CD4-positive, alpha-beta T cell treated with Interleukin-1 beta for 1 hour (primary cell): ENCODE results near the gene CCDC17.
A peak's percentile ranks its signal among the peaks of the same experiment; 100 is the strongest.
"Not testable (repeated sequence)": the region's sequence is repeated elsewhere in the genome, so short reads cannot be mapped to it uniquely, and the experiment has no call there.

Source experiments
- DNase-seq, 2 donors: peaks; one replicate each; pipeline ENCODE4 v3.0.0-alpha.2; 2020 to 2022

The CCDC17 gene

GRCh38 chr1:45621501-45621836 lies 2.4 kb downstream of the CCDC17 start:
- no peak for DNase-seq

DNA sequence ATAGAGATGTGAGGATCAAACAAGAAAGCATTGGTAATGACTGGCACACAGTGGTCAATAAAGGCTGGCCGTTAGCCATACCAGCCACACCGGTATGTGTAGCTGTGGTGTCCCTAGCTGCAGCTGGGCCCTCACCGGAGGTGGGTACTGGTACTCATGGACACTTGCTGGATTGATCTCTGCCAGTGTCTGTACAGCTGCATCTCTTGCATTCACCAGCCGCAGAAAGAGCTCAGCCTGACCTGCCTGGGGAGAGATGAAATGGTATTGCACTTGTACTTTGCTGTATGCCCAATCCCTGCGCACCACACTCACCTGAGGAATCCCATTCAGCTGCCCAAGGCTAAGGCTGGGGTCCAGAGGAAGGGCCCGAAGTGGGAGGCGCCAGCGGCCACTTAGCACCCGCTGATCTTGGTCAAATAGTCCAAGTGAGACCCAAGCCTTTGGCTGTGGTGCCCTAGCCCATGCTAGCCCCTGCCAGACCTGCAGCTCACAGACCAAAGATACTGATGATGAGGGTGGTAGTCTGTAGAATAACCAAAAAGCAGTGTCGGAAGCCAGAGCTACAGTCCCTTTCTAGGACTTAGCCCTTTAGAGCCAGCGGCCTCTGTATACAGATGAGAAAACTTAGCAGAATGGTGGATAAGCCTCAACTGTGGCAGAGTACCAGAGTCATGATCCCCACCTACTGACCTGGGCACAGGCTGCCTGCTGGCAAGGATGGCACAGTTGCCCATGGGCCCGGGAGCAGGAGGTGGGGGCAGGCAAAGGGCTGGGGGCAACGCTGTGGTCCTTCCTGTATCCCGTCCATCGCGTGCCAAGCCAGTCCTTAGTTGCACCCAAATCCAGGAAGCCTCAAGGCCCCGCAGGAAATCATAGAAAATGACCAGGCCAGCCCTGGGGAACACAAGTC lies 3.0 kb downstream of the CCDC17 start:
- DNase-seq: no peak

DNA sequence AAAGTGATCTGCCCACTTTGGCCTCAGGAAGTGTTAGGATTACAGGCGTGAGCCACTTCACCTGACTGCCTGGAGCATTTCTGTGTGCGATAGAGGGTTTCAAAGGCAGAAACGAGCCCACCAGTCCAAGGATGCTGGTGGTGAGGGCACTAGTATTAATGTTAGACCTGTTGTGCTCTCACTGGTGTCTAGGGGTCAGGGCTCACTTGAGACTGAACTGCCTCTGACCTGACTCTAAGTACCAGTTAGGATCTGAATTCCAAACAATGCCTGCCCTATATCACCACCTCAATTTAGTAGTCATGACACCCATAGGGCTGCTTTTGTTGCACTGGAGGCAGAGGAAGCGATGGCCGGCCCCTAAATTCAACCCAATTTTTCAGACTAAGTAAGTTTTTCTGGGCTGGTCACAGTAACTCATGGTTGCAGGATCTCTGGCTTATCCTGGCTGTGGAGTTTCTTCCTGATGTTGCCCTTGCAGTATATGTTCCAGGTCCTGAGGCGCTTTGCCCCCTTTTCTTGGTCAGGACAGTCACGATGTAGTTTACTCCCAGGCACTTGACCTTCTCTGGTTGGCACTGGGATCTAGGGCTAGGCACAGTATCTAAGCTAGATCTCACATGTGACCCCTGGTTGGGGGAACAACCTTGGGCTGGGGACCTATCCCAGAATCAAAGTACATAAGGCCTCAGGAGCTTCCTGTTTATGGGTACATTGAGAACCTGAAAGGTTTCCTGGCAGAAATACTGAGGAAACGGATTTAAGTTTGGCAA lies 4.5 kb downstream of the CCDC17 start:
- no peak for DNase-seq

DNA sequence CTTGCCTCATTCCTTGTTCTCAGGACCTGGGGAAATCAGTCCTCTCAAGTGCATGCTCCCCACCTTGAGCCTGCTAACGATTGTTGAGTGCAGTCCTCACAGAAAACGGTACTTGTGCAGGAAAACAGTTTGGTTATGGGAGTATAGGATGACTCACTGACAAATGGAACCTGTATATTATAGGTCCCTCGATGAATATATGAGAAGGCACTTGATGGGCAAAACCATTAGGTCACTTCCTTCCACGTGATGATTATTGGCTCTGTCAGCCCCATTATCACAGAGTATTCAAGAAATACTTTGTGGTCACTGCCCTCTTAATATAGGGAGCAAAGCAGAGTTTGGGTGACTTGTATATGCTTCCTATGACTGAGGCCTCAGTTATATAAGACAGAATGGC lies 6.2 kb downstream of the CCDC17 start:
- no peak for DNase-seq

DNA sequence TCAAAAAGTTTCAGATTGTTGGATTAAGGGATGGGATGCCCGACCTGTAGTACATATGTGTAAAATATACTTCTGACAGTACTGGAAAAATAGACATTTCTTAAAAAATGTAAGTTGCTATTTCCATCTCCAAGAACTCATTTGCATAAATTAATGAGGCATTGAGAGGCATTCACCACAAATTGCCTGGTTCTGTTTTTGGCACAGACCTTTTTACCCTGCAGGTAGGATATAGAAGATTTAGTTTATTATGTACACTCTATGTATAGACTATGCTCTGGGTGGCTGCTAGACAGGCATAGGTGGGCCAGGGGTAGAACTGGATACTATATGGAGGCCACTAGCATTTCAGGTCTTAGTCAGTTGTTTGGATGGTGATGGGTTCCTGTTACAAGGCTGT lies 8.0 kb downstream of the CCDC17 start:
- DNase-seq: no peak

DNA sequence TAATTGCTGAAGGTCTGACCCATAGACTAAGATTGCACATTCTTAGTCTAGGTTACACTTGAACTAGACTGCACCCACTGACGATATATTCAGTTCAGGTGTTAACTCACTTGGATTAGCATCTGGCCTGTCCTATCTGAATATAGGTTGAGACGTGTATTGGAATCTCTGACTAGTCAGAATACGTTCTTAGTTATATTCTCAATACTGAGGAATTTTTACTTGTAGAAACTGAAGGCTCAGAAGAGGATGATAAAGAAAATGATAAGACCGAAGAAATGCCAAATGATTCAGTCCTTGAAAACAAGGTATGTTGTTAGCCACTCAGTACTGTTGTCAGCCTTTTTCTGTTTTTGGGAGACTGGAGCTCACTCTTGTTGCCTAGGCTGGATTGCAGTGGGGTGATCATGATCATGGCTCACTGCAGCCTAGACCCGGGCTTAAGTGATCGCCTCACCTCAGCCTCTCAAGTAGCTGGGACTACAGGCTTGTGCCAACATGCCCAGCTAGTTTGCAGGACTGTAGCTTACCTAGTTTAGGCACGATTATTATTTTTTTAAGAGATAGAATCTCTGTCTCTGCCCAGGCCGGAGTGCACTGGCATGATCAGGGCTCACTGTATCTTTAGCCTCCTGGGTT lies 10.8 kb downstream of the CCDC17 start:
- no peak for DNase-seq

DNA sequence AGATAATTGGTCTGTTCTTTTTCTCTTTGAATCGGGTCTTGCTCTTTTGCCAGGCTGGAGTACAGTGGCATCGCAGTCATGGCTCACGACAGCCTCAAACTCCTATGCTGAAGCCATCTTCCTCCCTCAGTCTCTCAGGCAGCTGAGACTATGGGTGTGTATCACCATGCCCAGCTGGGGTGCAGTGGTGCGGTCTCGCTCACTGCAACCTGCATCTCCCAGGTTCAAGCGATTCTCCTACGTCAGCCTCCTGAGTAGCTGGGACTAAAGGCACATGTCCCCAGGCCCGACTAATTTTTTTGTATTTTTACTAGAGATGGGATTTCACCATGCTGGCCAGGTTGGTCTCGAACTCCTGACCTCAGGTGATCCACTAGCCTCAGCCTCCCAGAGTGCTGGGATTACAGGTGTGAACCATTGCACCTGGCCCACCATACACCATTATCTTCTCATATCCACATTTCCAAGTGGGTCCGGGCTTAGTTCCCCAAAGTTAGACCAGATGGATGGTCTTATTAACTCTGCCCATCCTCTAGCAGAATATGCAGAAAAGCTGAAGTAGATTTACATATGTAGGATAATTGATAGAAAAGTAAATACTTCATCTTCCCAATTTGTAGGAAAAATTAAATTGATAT lies 13.1 kb downstream of the CCDC17 start:
- no peak for DNase-seq

- peak in 1 of 2 donors; percentile 33 for DNase-seq
These were observed 15.4 kb downstream of the CCDC17 start for GRCh38 chr1:45608175-45609156.

- DNase-seq: no peak
These were observed 16.3 kb downstream of the CCDC17 start for GRCh38 chr1:45607404-45608074.

GRCh38 chr1:45604239-45604638 lies 19.6 kb downstream of the CCDC17 start:
- DNase-seq: no peak

GRCh38 chr1:45596765-45597164 lies 27.1 kb downstream of the CCDC17 start:
- not testable (repeated sequence) for DNase-seq

DNA sequence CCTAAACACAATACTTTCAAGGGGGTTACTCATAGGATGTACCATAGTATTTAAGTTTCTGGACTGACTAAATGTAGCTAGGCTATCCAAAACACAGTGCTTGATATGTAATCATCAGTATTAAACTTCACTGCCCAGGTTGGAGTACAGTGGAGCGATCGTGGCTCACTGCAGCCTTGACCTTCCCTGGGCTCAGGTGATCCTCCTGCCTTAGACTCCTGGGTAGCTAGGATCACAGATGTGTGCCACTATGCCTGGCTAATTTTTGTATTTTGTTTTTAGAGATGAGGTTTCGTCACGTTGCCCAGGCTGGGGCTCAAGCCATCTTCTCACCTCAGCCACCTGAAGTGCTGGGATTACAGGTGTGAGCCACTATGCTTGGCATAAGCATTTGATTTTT lies 29.4 kb downstream of the CCDC17 start:
- DNase-seq: no peak

GRCh38 chr1:45589861-45590260 lies 34.0 kb downstream of the CCDC17 start:
- no peak for DNase-seq

- no peak for DNase-seq
These were observed 37.1 kb downstream of the CCDC17 start for GRCh38 chr1:45586769-45587168.

- DNase-seq: no peak
These were observed 38.3 kb downstream of the CCDC17 start for GRCh38 chr1:45585496-45586075.

DNA sequence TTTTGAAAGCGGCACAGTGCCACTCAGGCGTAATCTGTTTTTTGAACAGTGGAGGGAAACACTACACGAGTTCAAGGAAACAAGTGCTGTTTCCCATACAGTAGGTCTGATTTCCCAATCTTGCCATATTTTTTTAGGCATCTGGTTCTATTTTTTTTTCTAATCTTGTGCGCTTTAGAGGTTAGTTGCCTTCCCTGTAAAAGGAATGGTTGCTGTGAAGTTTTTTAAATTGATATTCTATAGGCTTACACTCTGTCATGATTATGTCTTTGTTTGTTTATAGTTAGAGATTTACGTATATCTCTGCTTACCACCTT lies 38.8 kb downstream of the CCDC17 start:
- no peak for DNase-seq

DNA sequence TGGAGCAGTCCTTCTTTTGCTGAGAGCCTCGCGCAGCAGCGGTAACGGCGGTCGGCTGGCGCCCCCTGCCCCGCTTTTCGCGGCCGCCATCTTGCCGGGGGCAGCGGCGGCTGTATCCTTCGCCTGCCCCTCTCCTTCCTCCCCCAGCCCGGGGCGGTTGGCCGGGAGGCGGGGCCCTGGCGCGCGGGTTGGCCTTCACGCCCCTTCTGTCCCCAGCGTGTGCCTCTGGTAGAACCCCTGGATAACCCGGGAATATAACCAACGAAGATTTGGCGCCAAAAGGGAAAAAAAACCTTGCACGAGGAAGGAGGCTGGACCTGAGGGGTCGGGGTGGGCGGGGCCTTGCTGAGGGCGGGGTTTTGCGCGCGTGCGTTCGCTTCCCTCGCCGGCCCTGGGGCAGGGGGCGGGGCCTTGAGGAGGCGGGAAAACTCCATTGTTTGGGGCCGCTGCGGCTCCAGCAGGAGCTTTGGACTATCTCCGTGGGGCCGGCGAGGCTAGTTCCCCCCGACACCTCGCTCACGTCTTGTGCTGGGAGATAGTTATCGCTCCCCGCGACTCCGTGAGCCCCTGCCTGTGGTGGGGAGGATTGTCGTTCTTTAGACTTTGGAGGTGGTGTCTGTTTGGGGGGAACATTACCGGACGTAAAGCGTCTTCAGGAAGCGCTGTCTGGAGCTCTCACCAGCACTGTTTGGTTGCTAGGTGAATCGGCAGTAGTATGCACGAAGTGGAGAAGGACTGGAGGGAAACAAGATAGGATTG lies 39.3 kb downstream of the CCDC17 start:
- peak; percentile 82 to 86 for DNase-seq

GRCh38 chr1:45583666-45584350 lies 40.0 kb downstream of the CCDC17 start, which contains the start of gene NASP:
Gene NASP, plus strand, starts transcription at chr1:45584041. Its CDS starts 106 bp downstream, at chr1:45584147.
- DNase-seq: peak; percentile 89 to 94

DNA sequence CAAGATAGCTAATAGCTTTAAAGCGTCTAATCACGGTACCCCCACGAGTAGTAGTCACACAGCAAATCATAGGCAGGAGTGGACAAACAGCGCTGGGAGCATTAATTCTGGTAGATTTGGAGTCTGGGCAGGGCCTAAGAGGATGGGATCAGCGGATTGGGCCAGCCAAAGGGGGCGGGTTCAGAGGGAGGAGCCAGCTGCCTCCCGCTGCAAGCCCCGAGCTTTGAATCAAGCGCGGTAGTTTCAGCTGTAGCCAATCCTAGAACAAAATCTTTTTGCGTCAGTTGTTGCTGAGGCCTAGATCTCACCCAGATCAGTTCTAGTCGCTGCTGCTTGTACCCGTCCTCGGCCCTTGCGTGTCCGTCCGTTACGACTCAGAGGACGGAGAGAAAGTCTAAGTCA lies 40.6 kb downstream of the CCDC17 start:
- peak; percentile 97 for DNase-seq
